HG03439 (cell line): ENCODE data around the gene IFITM10.

Experiments
- ATAC-seq: cut with Tn5 transposase; IDR thresholded peaks from one replicate; pipeline ENCODE4 v1.9.1; 2021; ENCODE audit warnings: mild to moderate bottlenecking, moderate library complexity; ENCODE audit not compliant: unreplicated experiment

The IFITM10 gene

DNA sequence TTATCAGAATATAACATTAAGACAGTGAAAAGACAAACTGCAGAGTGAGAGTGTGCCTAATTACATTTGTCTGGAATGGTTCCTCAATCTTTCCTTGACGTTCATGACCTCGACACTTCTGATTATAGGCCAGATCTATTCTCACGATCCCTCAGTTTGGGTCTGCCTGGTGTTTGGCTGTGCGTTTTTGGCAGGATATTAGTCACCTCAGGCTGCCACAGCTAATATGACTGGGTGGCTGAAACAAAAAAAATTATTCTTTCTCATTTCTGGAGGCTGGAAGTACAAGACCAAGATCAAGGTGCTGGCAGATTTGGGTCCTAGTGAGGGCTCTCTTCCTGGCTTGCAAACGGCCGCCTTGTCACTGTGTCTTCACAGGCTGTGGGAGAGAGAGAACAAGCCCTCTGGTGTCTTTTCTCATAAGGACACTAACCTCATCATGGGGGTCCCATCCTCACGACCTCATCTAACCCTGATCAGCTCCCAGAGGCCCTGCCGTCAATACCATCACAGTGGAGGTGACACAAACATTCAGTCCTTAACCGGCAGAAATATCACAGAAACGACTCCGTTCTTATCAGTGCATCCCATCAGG, 23.2 kb downstream of the IFITM10 start:
- ATAC-seq = no peak

- no peak for ATAC-seq
Observed at GRCh38 chr11:1719781-1720180, 30.6 kb downstream of the IFITM10 start.

- ATAC-seq = no peak
Observed at GRCh38 chr11:1718326-1718725, 32.1 kb downstream of the IFITM10 start.

GRCh38 chr11:1717745-1718144, 32.6 kb downstream of the IFITM10 start:
- no peak for ATAC-seq

DNA sequence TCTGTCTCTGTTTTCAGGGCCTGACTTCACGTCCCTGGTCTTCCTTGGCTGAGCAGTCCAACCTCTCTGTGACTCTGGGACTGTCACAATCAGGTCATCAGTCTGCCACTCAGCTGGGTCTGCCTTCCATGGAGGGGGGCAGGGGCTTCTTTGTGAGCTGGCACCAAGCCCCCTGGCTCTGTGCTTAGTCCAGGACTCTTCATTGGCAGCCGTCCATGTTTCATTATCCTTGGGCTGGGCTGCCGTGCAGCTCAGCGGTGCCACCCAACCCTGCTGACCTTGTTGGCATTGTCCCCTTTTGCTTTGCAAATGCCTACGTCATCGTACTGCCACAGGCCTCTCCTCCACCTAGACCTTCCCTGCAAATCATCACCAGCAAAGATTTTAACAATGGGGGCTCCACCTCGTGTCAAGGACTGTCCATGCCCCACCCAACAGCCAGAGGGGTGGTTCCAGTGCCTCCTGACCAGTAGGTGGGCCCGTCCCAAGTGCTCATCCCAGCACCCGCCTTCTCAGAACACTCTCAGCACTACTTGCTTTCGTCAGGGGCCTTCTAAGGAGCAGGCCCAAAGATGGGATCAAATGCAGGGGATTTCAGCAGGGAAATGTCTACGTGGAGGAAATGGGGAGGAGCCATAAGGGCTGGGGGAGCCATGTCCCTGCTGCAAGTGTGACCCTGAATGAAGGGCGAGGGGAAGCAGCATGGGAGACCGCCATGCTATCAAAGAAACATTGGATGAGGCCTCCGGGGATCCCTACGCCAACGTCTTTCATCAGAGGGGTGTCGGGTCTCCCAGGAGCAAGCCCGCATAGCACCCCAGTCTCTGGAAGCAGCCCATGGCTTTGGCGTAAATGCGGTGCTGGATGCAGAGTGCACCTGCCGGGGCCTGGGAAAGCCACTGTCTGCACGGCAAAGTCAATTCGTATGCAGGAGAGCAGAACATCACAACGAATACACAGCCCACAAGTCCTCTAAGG, 35.2 kb downstream of the IFITM10 start:
- ATAC-seq = no peak

- ATAC-seq = no peak
Observed at GRCh38 chr11:1708716-1709115, 41.7 kb downstream of the IFITM10 start.

DNA sequence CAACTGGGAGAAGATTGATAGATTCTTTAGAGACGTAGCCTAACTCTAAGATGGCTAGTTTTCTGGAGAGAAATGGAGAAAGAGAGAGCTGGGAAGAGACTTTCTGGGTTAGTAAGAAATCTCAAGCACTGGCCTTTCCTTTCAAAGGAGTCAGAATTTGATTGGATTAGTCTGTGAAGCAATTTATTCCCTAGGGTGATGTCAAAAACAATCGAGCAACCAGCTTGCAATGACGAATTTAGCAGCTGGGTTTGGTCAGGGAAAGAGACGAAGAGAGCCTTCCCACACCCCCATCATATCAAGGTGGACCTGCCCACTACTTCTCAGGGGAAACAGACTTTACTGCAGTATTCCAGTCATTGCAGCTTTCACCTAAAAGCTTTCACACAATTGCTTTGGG, 42.6 kb downstream of the IFITM10 start:
- ATAC-seq = no peak

DNA sequence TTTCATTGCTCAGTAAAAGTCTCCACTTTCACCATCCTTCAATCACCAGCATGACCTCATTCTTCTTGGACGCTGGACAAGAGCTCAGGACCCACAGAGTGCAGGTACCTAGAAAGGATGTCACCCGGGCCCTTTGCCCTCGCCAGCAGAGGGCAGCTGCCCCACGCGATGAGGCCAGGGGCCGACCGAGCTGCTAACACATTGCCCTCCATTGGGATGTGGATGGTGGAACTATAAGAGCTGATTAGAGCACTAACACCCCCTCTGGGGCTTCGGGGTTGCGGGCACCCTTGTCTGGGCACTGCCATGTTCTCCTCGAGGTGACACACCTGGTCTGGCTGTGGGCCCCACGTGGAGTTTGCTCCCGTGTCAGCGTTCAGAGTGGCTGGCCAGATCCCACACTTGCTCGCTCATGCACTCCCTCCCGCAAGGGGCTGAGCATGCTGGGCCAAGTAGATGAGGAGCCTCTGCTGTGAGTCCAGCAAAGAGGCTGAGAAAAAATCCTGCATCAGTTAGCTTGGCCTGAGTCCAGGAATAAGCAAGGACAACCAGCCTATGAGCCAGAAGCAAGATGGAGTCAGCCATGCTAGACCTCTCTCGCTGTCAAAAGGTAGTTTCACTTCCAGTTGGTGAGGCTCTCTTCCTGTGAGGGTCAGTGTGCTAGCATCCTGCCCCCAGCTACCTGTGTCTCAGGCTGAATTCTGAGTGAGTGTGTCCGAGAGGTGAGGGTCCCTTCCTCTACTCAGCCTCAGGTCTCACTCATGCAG, 43.6 kb downstream of the IFITM10 start:
- ATAC-seq = no peak

GRCh38 chr11:1705126-1706052, 45.0 kb downstream of the IFITM10 start:
- no peak for ATAC-seq

GRCh38 chr11:1703146-1703545, 47.2 kb downstream of the IFITM10 start:
- ATAC-seq = no peak

GRCh38 chr11:1702506-1702905, 47.9 kb downstream of the IFITM10 start:
- ATAC-seq = no peak

GRCh38 chr11:1701091-1701807, 49.1 kb downstream of the IFITM10 start:
- no peak for ATAC-seq

GRCh38 chr11:1699771-1700170, 50.6 kb downstream of the IFITM10 start:
- ATAC-seq = no peak

DNA sequence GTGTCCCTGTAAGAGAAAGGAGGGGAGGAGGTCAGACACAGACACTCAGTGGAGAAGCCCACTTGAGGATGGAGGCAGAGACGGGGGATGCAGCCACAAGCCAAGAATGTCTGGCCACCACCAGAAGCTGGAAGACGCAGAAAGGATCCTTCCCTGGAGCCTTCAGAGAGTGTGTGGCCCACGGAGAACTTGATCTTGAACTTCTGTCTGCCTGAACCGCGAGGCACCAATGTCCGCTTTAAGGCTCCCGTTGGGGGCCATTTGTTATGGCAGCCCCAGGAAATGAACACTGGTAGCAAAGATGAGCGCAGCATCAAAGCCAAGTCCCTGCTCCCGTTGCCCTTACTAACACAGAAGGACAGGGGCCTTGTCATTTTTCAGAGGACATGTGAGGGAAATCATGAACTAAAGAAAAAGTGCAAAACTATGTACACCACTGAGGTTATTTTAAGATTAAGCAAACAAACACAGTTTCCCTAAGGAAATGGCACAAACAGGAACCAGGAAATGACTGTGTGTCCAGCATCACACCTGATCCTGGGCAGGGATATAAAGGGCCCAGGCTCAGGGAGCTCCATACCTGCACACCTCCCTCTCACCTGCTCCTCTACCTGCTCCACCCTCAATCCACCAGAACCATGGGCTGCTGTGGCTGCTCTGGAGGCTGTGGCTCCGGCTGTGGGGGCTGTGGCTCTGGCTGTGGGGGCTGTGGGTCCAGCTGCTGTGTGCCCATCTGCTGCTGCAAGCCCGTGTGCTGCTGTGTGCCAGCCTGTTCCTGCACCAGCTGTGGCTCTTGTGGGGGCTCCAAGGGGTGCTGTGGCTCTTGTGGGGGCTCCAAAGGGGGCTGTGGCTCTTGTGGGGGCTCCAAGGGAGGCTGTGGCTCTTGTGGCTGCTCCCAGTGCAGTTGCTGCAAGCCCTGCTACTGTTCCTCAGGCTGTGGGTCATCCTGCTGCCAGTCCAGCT, 53.5 kb downstream of the IFITM10 start, which contains the start of gene KRTAP5-6:
Gene KRTAP5-6, plus strand, starts transcription at position 588 of the 963 bp plus-strand sequence. Its CDS starts 51 bp downstream, at position 639.
- no peak for ATAC-seq

DNA sequence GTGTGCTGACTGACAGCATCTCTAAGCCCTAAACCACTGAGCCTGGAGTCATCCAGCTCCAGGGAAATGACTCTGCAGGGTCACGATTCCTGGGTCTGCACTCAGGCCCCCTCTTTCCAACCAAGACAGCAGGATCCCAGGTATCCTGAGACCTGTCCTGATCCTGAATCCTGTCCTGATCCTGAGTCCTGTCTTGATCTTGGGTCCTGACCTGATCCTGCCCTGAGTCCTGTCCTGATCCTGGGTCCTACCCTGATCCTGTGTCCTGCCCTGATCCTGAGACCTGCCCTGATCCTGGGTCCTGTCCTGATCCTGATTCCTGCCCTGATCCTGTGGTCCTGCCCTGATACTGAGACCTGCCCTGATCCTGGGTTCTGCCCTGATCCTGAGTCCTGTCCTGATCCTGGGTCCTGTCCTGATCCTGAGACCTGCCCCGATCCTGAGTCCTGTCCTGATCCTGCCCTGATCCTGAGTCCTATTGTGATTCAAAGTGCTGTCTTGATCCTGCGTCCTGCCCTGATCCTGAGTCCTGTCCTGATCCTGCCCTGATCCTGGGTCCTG, 54.8 kb downstream of the IFITM10 start:
- ATAC-seq = no peak

DNA sequence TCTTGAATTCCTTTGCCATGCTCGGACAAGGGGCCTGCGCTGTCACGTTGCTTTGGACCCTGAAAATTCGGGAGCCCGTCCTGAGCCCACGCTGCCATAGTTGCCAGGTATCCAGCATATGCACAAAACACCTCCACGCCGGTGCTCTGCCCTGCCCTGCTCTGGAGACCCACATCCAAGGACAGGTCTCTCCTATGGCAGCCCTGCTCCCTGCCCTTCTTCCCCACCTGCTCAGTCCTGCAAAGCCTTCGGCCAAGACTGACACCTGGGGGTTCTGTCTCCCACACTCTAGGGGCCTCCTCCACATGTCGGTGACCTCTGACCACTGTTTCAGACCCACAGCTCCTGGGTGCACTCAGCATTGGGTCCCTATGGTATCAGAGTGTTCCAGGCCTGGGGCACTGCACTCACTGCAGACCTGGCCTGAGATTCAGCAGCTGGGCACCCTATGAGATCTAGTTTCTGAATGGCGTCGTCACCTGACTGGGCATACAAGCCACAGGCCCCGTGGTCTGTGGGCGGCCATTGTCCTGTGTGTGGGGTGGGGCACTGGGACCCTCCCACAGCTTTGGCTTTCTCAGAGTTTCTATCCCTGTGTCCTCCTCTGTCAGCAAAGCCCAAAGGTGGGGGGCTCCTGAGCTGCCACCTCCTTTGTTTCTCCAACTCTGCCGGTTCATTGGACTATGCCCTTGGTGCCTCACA, 55.4 kb downstream of the IFITM10 start:
- no peak for ATAC-seq

- ATAC-seq = peak; percentile 77
Observed at GRCh38 chr11:1694064-1694845, 56.1 kb downstream of the IFITM10 start.
